Endothelial cell of umbilical vein (primary cell): ENCODE data around the gene KRTAP12-3. TPM values are rescaled to one million over a fixed set of nuclear protein-coding genes. Genes with fewer than 3 reads are reported as not detected.

ENCODE experiments used
- BruUV-seq: library from RNA; stranded (reverse); fragments of 400-500 nt; replicated peaks from 2 replicates; lab custom pipeline; 2021; lab: Mats Ljungman, UMichigan
- CTCF ChIA-PET: fragments of 300-600, 350-600 bp; sonication (Branson Sonifier 250); formaldehyde crosslinking; loops from one replicate; lab custom pipeline; 2021; ENCODE audit warnings: antibody characterized with exemption, inconsistent platforms; lab: Charles Lee
- POLR2A ChIA-PET: fragments of 300-600, 350-600 bp; sonication (Branson Sonifier 250); formaldehyde crosslinking; loops from one replicate; lab custom pipeline; 2021; ENCODE audit warnings: antibody characterized with exemption, inconsistent platforms; lab: Charles Lee
- DNase-seq: peaks from one replicate; pipeline ENCODE4 v3.0.0-alpha.2; 2011; ENCODE audit warnings: low read depth, low spot score
- FAIRE-seq: peaks from 2 replicates; lab custom pipeline; 2011; peaks lifted over from hg19 to GRCh38; lab: Jason Lieb, UNC
- H2AFZ ChIP-seq: 2 replicates; pipeline ENCODE4 v1.6.0; 2012; ENCODE audit warnings: low read depth, low read length, control low read depth, inconsistent platforms
- H3K27ac ChIP-seq: 2 replicates; pipeline ENCODE4 v1.5.1; 2011; ENCODE audit warnings: low read depth, mild to moderate bottlenecking, control low read depth, low read length, moderate library complexity; ENCODE audit not compliant: insufficient read depth
- H3K27me3 ChIP-seq, 2 experiments: 2 replicates each; pipeline versions ENCODE4 v1.6.0 to v1.6.1; 2011; ENCODE audit warnings: low read length in 2 of 2, mixed read lengths in 1 of 2; ENCODE audit not compliant: control insufficient read depth in 2 of 2, insufficient read depth in 2 of 2
- H3K36me3 ChIP-seq, 2 experiments: 2 replicates in 1 of 2; 3 replicates in 1 of 2; pipeline ENCODE4 v1.5.1; 2011; ENCODE audit warnings: low read length in 2 of 2, mild to moderate bottlenecking in 1 of 2, moderate library complexity in 1 of 2; ENCODE audit not compliant: control insufficient read depth in 2 of 2, insufficient read depth in 2 of 2; ENCODE audit errors: extremely low read depth in 1 of 2
- H3K4me1 ChIP-seq: 3 replicates; pipeline ENCODE4 v1.5.1; 2011; ENCODE audit warnings: mild to moderate bottlenecking, low read length; ENCODE audit not compliant: control insufficient read depth, insufficient read depth; ENCODE audit errors: extremely low read depth
- H3K4me2 ChIP-seq: 2 replicates; pipeline ENCODE4 v1.6.1; 2011; ENCODE audit warnings: low read length, control low read depth, mixed read lengths; ENCODE audit not compliant: insufficient read depth
- H3K4me3 ChIP-seq, 3 experiments: fragments of 200-600 bp in 1 of 3; sonication (generic), shearing (Covaris generic) in 1 of 3; replicated peaks in 1 of 3; 2 replicates each; pipeline ENCODE4 v1.5.1; 2011 to 2016; ENCODE audit warnings: control low read depth in 3 of 3, low read length in 3 of 3, mild to moderate bottlenecking in 2 of 3, inconsistent platforms in 1 of 3, low read depth in 1 of 3, moderate library complexity in 1 of 3; ENCODE audit not compliant: insufficient read depth in 1 of 3
- H3K79me2 ChIP-seq: 2 replicates; pipeline ENCODE4 v1.6.0; 2012; ENCODE audit warnings: low read length, inconsistent platforms; ENCODE audit not compliant: control insufficient read depth, insufficient read depth
- H3K9ac ChIP-seq: replicated peaks from 2 replicates; pipeline ENCODE3; 2011; ENCODE audit warnings: low read length, control low read depth; ENCODE audit not compliant: insufficient read depth; ENCODE audit errors: extremely low read depth
- H3K9me1 ChIP-seq: replicated peaks from 3 replicates; pipeline ENCODE4 v1.6.0; 2011; ENCODE audit warnings: mild to moderate bottlenecking, low read length; ENCODE audit not compliant: control insufficient read depth, insufficient read depth; ENCODE audit errors: extremely low read depth
- H3K9me3 ChIP-seq: replicated peaks from 2 replicates; pipeline ENCODE4 v1.5.1; 2012; ENCODE audit warnings: low read length, inconsistent platforms; ENCODE audit not compliant: control insufficient read depth, insufficient read depth
- H4K20me1 ChIP-seq: replicated peaks from 2 replicates; pipeline ENCODE3; 2011; ENCODE audit warnings: mild to moderate bottlenecking, low read length; ENCODE audit not compliant: control insufficient read depth, insufficient read depth; ENCODE audit errors: extremely low read depth
- EZH2 ChIP-seq: IDR thresholded peaks from 2 replicates; pipeline ENCODE4 v1.6.1; 2012; ENCODE audit warnings: borderline replicate concordance, low read depth, mild to moderate bottlenecking, moderate library complexity, low read length, inconsistent platforms; ENCODE audit not compliant: severe bottlenecking
- FOS ChIP-seq: IDR thresholded peaks from 2 replicates; pipeline ENCODE4 v1.6.1; 2011; ENCODE audit warnings: mild to moderate bottlenecking, low read length, moderate library complexity, borderline replicate concordance; ENCODE audit not compliant: insufficient read depth
- GATA2 ChIP-seq: IDR thresholded peaks from 2 replicates; pipeline ENCODE4 v1.7.0; 2011; ENCODE audit warnings: low read depth, mild to moderate bottlenecking, moderate library complexity, mixed read lengths, low read length; ENCODE audit not compliant: insufficient read length, insufficient read depth
- JUN ChIP-seq: IDR thresholded peaks from 2 replicates; pipeline ENCODE4 v1.6.1; 2011; ENCODE audit warnings: borderline replicate concordance, low read depth; ENCODE audit not compliant: insufficient read length, insufficient read depth
- MYC ChIP-seq: IDR thresholded peaks from one replicate; pipeline ENCODE4 v1.6.1; 2011; ENCODE audit warnings: mild to moderate bottlenecking, low read depth, low read length
- POLR2A ChIP-seq: IDR thresholded peaks from 2 replicates; pipeline ENCODE4 v1.6.1; 2012; ENCODE audit warnings: low read depth, mild to moderate bottlenecking, control low read depth, low read length
- POLR2AphosphoS5 ChIP-seq: IDR thresholded peaks from 2 replicates; pipeline ENCODE4 v1.6.1; 2012; ENCODE audit warnings: low read depth, mild to moderate bottlenecking, control low read depth, low read length, moderate library complexity; ENCODE audit not compliant: insufficient read depth
- dilution Hi-C: fragments of 300-500 bp; cut with MboI; formaldehyde crosslinking; loops from one replicate; pipeline ENCODE4 v1.15.0; 2019; ENCODE audit warnings: low sequenced_read_pairs; ENCODE audit not compliant: extremely low pct_ligation_motif_present
- intact Hi-C: fragments of 100-400 bp; cut with micrococcal nuclease; formaldehyde crosslinking; loops from one replicate; pipeline ENCODE4 v1.10.0; 2022
- polyA plus RNA-seq, 4 experiments: library from polyadenylated mRNA; depleted of rRNA in 3 of 4; stranded (reverse) in 3 of 4; unstranded in 1 of 4; fragments of >200 nt; gene quantifications; 2 replicates each; pipeline versions ENCODE4 v1.2.1 to v1.2.3, GENCODE V29; 2011 to 2012; ENCODE audit warnings: missing spikeins in 1 of 4
- total RNA-seq: library from RNA; stranded (reverse); gene quantifications from 2 replicates; pipeline ENCODE4 v1.2.3, GENCODE V29; 2021
- TF ChIP-seq, protein P1 (sequence below): IDR thresholded peaks from 2 replicates; pipeline ENCODE4 v1.6.1; 2011; ENCODE audit not compliant: insufficient read depth, insufficient read length
- TF ChIP-seq, protein P2 (sequence below), 2 donors: IDR thresholded peaks; 1 replicate in 1 of 2; 2 replicates in 1 of 2; pipeline ENCODE4 v1.5.1; 2011; ENCODE audit warnings: low read length in 2 of 2, mild to moderate bottlenecking in 2 of 2, moderate library complexity in 2 of 2, control low read depth in 1 of 2, inconsistent platforms in 1 of 2, low read depth in 1 of 2; ENCODE audit not compliant: insufficient read depth in 1 of 2; ENCODE audit errors: extremely low read depth in 1 of 2

KRTAP12-3 gene
- total and polyA plus RNA-seq, 2 donors (not counting 3 experiments of a cell fraction or from before 2014, with no cell fraction given) = not detected

DNA sequence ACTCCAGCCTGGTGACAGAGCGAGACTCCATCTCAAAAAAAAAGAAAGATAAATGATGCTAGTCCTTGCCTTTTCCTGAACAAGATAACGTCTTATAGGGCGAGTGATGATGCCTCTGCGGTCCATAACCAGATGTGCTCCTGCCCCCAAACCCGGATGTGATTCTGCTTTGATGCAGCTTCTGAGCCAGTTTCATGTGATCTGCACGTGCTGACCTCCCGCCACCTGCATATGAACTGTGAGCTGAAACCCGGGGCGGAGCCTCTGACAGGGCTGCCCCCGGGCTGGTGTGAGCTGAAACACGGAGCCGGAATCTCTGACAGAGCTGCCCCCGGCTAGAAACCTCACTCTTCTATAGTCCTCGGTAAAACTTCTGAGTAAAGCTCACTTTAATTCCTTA lies 4.6 kb upstream of the KRTAP12-3 start:
- Histone ChIP-seq H3K9me3 (no peaks in the 10 kb centered on the region), H3K36me3 (no peaks in the 10 kb centered on the region), H3K9me1 (no peaks in the 10 kb centered on the region), H3K4me3 (no peak overlapping the region), H3K4me1 (no peaks in the 10 kb centered on the region), H3K4me2 (no peak overlapping the region), H3K27ac (no peak overlapping the region), H3K79me2 (no peaks in the 10 kb centered on the region), H3K9ac (no peak overlapping the region), H4K20me1 (no peaks in the 10 kb centered on the region), H2AFZ (no peak overlapping the region), H3K27me3 (no peaks in the 10 kb centered on the region)
- DNase-seq (no peak), FAIRE-seq (no peak)
- no TSS peak for BruUV-seq
- POLR2A ChIA-PET = no interaction called here
- dilution Hi-C loops (no loop called here), intact Hi-C loops (no loop called here)
- TF ChIP-seq, protein P1, sequence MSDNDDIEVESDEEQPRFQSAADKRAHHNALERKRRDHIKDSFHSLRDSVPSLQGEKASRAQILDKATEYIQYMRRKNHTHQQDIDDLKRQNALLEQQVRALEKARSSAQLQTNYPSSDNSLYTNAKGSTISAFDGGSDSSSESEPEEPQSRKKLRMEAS = no peak
- TF ChIP-seq POLR2A = no peak
- no peak for TF ChIP-seq FOS
- TF ChIP-seq JUN = no peak
- TF ChIP-seq, protein P2, sequence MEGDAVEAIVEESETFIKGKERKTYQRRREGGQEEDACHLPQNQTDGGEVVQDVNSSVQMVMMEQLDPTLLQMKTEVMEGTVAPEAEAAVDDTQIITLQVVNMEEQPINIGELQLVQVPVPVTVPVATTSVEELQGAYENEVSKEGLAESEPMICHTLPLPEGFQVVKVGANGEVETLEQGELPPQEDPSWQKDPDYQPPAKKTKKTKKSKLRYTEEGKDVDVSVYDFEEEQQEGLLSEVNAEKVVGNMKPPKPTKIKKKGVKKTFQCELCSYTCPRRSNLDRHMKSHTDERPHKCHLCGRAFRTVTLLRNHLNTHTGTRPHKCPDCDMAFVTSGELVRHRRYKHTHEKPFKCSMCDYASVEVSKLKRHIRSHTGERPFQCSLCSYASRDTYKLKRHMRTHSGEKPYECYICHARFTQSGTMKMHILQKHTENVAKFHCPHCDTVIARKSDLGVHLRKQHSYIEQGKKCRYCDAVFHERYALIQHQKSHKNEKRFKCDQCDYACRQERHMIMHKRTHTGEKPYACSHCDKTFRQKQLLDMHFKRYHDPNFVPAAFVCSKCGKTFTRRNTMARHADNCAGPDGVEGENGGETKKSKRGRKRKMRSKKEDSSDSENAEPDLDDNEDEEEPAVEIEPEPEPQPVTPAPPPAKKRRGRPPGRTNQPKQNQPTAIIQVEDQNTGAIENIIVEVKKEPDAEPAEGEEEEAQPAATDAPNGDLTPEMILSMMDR (IDR thresholded peaks at IDR 0.05; ENCODE audit: extremely low read depth in 1 of 2, insufficient read depth in 1 of 2, low read depth in 1 of 2, low read length in 2 of 2) = no peak
- TF ChIP-seq MYC = no peak
- TF ChIP-seq EZH2 = no peak
- no peak for TF ChIP-seq GATA2
- no peak for TF ChIP-seq POLR2AphosphoS5
- CTCF ChIA-PET = interaction anchor here (1.0 kb wide), 1 partner anchor 23 kb away, joined by 3 read pairs; no protein-coding TSS in a partner anchor
